Natural killer cell (primary cell): ENCODE results near the gene PATL2. TPM values are rescaled to one million over a fixed set of nuclear protein-coding genes. Genes with fewer than 3 reads are reported as not detected.

Experiments
- ATAC-seq, 3 donors: fragments of 150-1000 bp in 2 of 3; fragments of 200-7000 bp in 1 of 3; cut with Tn5 transposase; 1 replicate in 1 of 3; 2 replicates in 2 of 3; pipeline ENCODE4 v1.10.0; 2021; ENCODE audit warnings: mild to moderate bottlenecking in 2 of 3, moderate library complexity in 2 of 3
- DNase-seq, 2 donors: peaks; one replicate each; pipeline versions ENCODE4 v3.0.0 to v3.0.0-alpha.2; 2013 to 2021; ENCODE audit warnings: mixed read lengths in 1 of 2
- H3K27ac ChIP-seq: one replicate; pipeline ENCODE4 v1.5.1; 2013; ENCODE audit warnings: mild to moderate bottlenecking, low read length
- H3K27me3 ChIP-seq: one replicate; pipeline ENCODE4 v1.6.1; 2013; ENCODE audit warnings: low read length; ENCODE audit not compliant: control insufficient read depth, insufficient read depth
- H3K36me3 ChIP-seq: one replicate; pipeline ENCODE4 v1.6.1; 2013; ENCODE audit warnings: low read length; ENCODE audit not compliant: control insufficient read depth, insufficient read depth
- H3K4me1 ChIP-seq: one replicate; pipeline ENCODE4 v1.6.1; 2013; ENCODE audit warnings: low read length; ENCODE audit not compliant: control insufficient read depth, insufficient read depth
- H3K4me3 ChIP-seq: one replicate; pipeline ENCODE4 v1.5.1; 2013; ENCODE audit warnings: low read length
- H3K9me3 ChIP-seq: one replicate; pipeline ENCODE4 v1.6.1; 2013; ENCODE audit warnings: low read length; ENCODE audit not compliant: control insufficient read depth, insufficient read depth
- H3K27ac Mint-ChIP-seq, 2 donors: one replicate each; pipeline ENCODE4 v1.8.0; 2022; ENCODE audit warnings: mild to moderate bottlenecking in 2 of 2, mixed read lengths in 2 of 2, moderate library complexity in 1 of 2
- H3K27me3 Mint-ChIP-seq, 2 donors: one replicate each; pipeline ENCODE4 v1.8.0; 2022; ENCODE audit warnings: low read depth in 2 of 2, mixed read lengths in 2 of 2
- H3K36me3 Mint-ChIP-seq: one replicate; pipeline ENCODE4 v1.8.0; 2022; ENCODE audit warnings: mixed read lengths
- H3K4me1 Mint-ChIP-seq, 2 donors: one replicate each; pipeline ENCODE4 v1.8.0; 2022; ENCODE audit warnings: mixed read lengths in 2 of 2
- H3K4me3 Mint-ChIP-seq: one replicate; pipeline ENCODE4 v1.8.0; 2022; ENCODE audit warnings: mild to moderate bottlenecking, moderate library complexity, mixed read lengths
- H3K9me3 Mint-ChIP-seq, 2 donors: one replicate each; pipeline ENCODE4 v1.8.0; 2022; ENCODE audit warnings: mixed read lengths in 2 of 2
- WGBS: methylation state at CpG from one replicate; pipeline ENCODE4 v1.1.7; 2013; ENCODE audit warnings: missing lambda C conversion rate; ENCODE audit not compliant: insufficient coverage; 5-methylcytosine and 5-hydroxymethylcytosine counted together
- intact Hi-C: fragments of 100-400 bp; cut with micrococcal nuclease; formaldehyde crosslinking; loops from one replicate; pipeline ENCODE4 v1.14.2; 2022
- total RNA-seq, 4 donors: library from RNA; stranded (reverse); fragments of 120-200 nt in 1 of 4; gene quantifications; one replicate each; pipeline versions ENCODE4 v1.2.3 to v1.2.4, GENCODE V29; 2013 to 2022
- TF ChIP-seq, protein P1 (sequence below): fragments of 200-600 bp; IDR thresholded peaks from one replicate; pipeline ENCODE4 v1.8.0; 2022; ENCODE audit warnings: antibody characterized with exemption

PATL2 gene
- total RNA-seq, 3 donors from 2014 or later (not counting 1 experiment from before 2014, with no cell fraction given): 101 to 145 (median 112) TPM

DNA sequence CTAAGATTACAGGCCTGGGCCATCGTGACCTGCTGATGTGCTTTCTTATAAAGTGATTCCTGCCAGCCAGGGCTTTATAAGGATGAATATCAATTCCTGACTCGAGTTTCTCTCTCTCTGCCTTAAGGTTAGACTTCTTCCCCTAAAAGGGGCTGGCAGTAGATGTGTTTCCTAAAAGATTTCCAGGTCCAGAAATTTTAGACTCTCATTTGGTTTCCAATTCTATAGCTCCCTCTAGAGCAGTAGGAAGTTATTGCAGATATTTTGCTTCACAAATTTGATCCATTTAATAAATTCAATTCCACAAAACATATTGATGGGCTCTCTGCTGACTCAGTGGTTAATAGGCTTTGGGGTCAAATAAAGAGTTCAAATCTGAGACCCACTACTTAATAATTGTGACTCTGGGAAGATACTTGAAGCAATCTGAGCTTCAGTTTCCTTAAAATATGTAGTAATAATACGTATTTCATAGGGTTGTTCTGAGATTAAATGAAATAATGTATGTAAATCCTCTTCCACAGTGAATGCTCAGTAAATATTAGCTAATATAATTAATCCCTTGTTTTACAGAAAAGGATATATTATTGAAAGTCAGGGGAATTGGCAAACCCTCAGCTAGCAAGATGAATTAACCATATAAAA, 27.3 kb upstream of the PATL2 start:
- no peaks in the 10 kb centered on the region for H3K9me3 Mint-ChIP-seq
- H3K4me3 Mint-ChIP-seq: no peak overlapping the region
- TF ChIP-seq, protein P1, sequence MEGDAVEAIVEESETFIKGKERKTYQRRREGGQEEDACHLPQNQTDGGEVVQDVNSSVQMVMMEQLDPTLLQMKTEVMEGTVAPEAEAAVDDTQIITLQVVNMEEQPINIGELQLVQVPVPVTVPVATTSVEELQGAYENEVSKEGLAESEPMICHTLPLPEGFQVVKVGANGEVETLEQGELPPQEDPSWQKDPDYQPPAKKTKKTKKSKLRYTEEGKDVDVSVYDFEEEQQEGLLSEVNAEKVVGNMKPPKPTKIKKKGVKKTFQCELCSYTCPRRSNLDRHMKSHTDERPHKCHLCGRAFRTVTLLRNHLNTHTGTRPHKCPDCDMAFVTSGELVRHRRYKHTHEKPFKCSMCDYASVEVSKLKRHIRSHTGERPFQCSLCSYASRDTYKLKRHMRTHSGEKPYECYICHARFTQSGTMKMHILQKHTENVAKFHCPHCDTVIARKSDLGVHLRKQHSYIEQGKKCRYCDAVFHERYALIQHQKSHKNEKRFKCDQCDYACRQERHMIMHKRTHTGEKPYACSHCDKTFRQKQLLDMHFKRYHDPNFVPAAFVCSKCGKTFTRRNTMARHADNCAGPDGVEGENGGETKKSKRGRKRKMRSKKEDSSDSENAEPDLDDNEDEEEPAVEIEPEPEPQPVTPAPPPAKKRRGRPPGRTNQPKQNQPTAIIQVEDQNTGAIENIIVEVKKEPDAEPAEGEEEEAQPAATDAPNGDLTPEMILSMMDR: peak; percentile 88
- Histone ChIP-seq H3K4me3 (no peak overlapping the region), H3K36me3 (no peaks in the 10 kb centered on the region), H3K4me1 (peaks cover 17% of the 10 kb centered on the region), H3K27ac (no peak overlapping the region), H3K27me3 (no peaks in the 10 kb centered on the region), H3K9me3 (no peaks in the 10 kb centered on the region)
- peak in 1 of 2 donors; percentile 76 for DNase-seq
- peak; percentile 43 to 78 (median 59) for ATAC-seq
- no peaks in the 10 kb centered on the region for H3K27me3 Mint-ChIP-seq
- no peaks in the 10 kb centered on the region for H3K36me3 Mint-ChIP-seq
- peak overlapping the region; percentile 64 for H3K27ac Mint-ChIP-seq
- 50% methylated on average over 2 of the region's 3 CpGs for WGBS
- peaks cover 15 to 19% of the 10 kb centered on the region in 2 donors for H3K4me1 Mint-ChIP-seq
- intact Hi-C loops: loop anchor here (1.0 to 2.0 kb wide), 3 partner anchors 75 to 160 kb away; partner anchors contain the start of gene SPG11

DNA sequence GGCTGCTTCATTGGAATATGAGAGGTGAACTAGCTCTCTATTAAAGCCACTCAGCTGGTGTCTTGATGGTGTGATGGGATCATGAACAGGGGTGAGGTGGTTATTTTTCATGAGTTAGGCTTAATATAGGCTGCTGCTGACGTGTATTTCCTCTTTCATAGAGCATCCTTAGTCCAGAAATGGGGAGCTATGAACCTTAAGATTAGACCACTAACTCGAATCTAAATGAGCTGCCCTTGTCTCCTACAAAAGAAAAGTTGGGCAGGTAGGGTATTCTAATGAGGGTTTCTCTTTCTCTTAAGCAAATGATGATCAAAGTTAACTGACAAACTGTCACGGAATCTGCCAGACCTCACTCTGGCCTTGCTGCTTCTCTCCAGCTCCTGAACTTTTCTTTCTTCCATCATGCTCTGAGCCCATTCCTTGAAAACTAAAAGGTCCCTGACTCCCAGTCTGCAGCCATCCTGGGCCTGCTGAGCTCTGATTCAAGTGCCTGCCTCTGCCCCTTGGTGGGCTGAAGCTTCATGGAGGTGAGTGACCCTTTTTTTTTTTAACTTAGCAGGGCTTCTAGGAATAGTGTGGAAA, 25.1 kb upstream of the PATL2 start, which contains the start of gene TRIM69:
TRIM69 (plus strand) TSS at position 348 of the 585 bp plus-strand sequence; CDS start at position 525, 177 bp downstream.
- peaks cover 17% of the 10 kb centered on the region for H3K4me1 ChIP-seq
- peak in 1 of 2 donors; percentile 53 for DNase-seq
- Mint-ChIP-seq H3K27me3 (no peaks in the 10 kb centered on the region), H3K36me3 (no peaks in the 10 kb centered on the region), H3K9me3 (no peaks in the 10 kb centered on the region), H3K27ac (peak within 1 kb of the TSS; percentile 48 to 78), H3K4me1 (peaks cover 15 to 19% of the 10 kb centered on the region in 2 donors), H3K4me3 (peak within 1 kb of the TSS; percentile 47)
- intact Hi-C loops: no loop called here
- H3K4me3 ChIP-seq: no peak within 1 kb of the TSS
- peak within 1 kb of the TSS; percentile 60 for H3K27ac ChIP-seq
- H3K36me3 ChIP-seq: peaks cover 11% of the 10 kb centered on the region
- H3K27me3 ChIP-seq: no peaks in the 10 kb centered on the region
- H3K9me3 ChIP-seq: no peaks in the 10 kb centered on the region
- WGBS: 77% methylated on average over 3 of the region's 3 CpGs
- no peak for ATAC-seq
- TF ChIP-seq, protein P1: no peak

DNA sequence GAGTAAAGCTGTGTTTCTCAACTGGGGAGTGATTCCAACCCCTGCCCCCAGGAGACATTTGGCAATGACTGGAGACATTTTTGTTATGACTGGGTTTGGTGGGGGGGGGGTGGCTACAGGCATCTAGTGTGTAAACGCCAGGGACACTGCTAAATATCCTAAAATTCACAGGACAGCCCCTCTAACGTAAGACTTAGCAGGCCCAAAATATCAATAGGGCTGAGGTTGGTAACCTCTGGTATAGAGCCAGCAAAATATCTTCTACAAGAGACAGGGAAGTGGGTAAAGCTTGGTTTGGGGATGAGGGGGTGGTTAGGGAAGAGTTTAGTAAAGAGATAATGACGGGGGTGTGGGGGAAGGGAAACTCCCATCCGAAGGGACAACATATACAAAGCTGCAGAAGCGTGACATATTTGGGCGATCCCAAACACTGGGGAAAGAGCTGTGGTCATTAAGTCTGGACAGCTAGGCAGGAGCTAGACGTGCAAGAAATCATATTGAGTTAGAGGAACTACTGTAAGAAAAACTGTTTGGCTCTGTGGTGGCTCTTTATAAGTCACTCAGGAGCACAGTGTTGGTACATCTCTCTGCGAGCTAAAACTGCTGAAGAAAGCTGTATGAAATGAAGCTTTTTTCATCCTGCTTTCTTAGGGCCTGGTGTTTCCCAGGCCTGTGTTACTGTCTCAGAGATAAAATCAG, 24.5 kb upstream of the PATL2 start:
- 56% methylated on average over 7 of the region's 8 CpGs for WGBS
- H3K27me3 Mint-ChIP-seq: no peaks in the 10 kb centered on the region
- H3K4me3 ChIP-seq: no peak overlapping the region
- H3K36me3 ChIP-seq: peaks cover 11% of the 10 kb centered on the region
- H3K27ac ChIP-seq: peak overlapping the region; percentile 60
- intact Hi-C loops: no loop called here
- H3K27me3 ChIP-seq: no peaks in the 10 kb centered on the region
- DNase-seq (peak in 1 of 2 donors; percentile 66), ATAC-seq (peak in 1 of 3 donors; percentile 54)
- H3K4me1 ChIP-seq: peaks cover 20% of the 10 kb centered on the region
- peak overlapping the region; percentile 48 to 78 for H3K27ac Mint-ChIP-seq
- H3K9me3 ChIP-seq: no peaks in the 10 kb centered on the region
- TF ChIP-seq, protein P1: no peak
- no peaks in the 10 kb centered on the region for H3K9me3 Mint-ChIP-seq
- no peaks in the 10 kb centered on the region for H3K36me3 Mint-ChIP-seq
- H3K4me3 Mint-ChIP-seq: peak overlapping the region; percentile 47
- peaks cover 15 to 19% of the 10 kb centered on the region in 2 donors for H3K4me1 Mint-ChIP-seq
